Endothelial cell (in vitro differentiated cells): Measurements from ENCODE around the gene LAMA4. TPM values are rescaled to one million over a fixed set of nuclear protein-coding genes. Genes with fewer than 3 reads are reported as not detected.

Experiments used
- DNase-seq: peaks from one replicate; pipeline ENCODE4 v3.0.0; 2021; ENCODE audit warnings: low spot score
- H3K27ac Mint-ChIP-seq: one replicate; pipeline ENCODE4 v1.8.0; 2021; ENCODE audit warnings: mixed read lengths, inconsistent platforms; ENCODE audit not compliant: unreplicated experiment
- H3K27me3 Mint-ChIP-seq: one replicate; pipeline ENCODE4 v1.8.0; 2021; ENCODE audit warnings: mild to moderate bottlenecking, moderate library complexity, mixed read lengths, inconsistent platforms; ENCODE audit not compliant: unreplicated experiment
- H3K36me3 Mint-ChIP-seq: one replicate; pipeline ENCODE4 v1.8.0; 2021; ENCODE audit warnings: mild to moderate bottlenecking, low read depth, mixed read lengths, inconsistent platforms; ENCODE audit not compliant: unreplicated experiment
- H3K4me1 Mint-ChIP-seq: one replicate; pipeline ENCODE4 v1.8.0; 2021; ENCODE audit warnings: mild to moderate bottlenecking, mixed read lengths, inconsistent platforms; ENCODE audit not compliant: unreplicated experiment
- H3K4me3 Mint-ChIP-seq: one replicate; pipeline ENCODE4 v1.8.0; 2021; ENCODE audit warnings: mild to moderate bottlenecking, mixed read lengths, inconsistent platforms; ENCODE audit not compliant: unreplicated experiment
- H3K9me3 Mint-ChIP-seq: one replicate; pipeline ENCODE4 v1.8.0; 2021; ENCODE audit warnings: mixed read lengths, inconsistent platforms; ENCODE audit not compliant: unreplicated experiment
- CTCF ChIP-seq: fragments of 200-600 bp; sonication (generic); IDR thresholded peaks from one replicate; pipeline ENCODE4 v1.5.0; 2021; ENCODE audit warnings: antibody characterized with exemption; ENCODE audit not compliant: unreplicated experiment
- total RNA-seq: library from RNA; stranded (reverse); fragmentation: NEBNext Ultra II Directional; extraction: Animal tissue kit (Norgen Biotek cat#: 25700); gene quantifications from one replicate; pipeline ENCODE4 v1.2.1, GENCODE V29; 2021; ENCODE audit not compliant: unreplicated experiment

Gene LAMA4
- total RNA-seq, 1 donor from 2014 or later = 23.9 TPM

- Mint-ChIP-seq H3K27ac (no peak overlapping the region), H3K27me3 (peaks cover 3% of the 10 kb centered on the region), H3K36me3 (no peaks in the 10 kb centered on the region), H3K4me1 (peaks cover 6% of the 10 kb centered on the region), H3K9me3 (no peaks in the 10 kb centered on the region), H3K4me3 (no peak overlapping the region)
- no peak for TF ChIP-seq CTCF
- DNase-seq = no peak
Observed at GRCh38 chr6:112298021-112298745, 43.8 kb upstream of the LAMA4 start.

GRCh38 chr6:112296694-112297093 is 42.3 kb upstream of the LAMA4 start:
- peaks cover 3% of the 10 kb centered on the region for H3K27me3 Mint-ChIP-seq
- no peak overlapping the region for H3K27ac Mint-ChIP-seq
- no peaks in the 10 kb centered on the region for H3K36me3 Mint-ChIP-seq
- H3K4me1 Mint-ChIP-seq = peaks cover 6% of the 10 kb centered on the region
- H3K9me3 Mint-ChIP-seq = no peaks in the 10 kb centered on the region
- TF ChIP-seq CTCF = no peak
- H3K4me3 Mint-ChIP-seq = no peak overlapping the region
- DNase-seq = no peak

GRCh38 chr6:112296122-112296521 is 41.8 kb upstream of the LAMA4 start:
- Mint-ChIP-seq H3K27me3 (peaks cover 3% of the 10 kb centered on the region), H3K36me3 (no peaks in the 10 kb centered on the region), H3K4me1 (peaks cover 6% of the 10 kb centered on the region), H3K9me3 (no peaks in the 10 kb centered on the region), H3K4me3 (no peak overlapping the region), H3K27ac (no peak overlapping the region)
- TF ChIP-seq CTCF = no peak
- peak; percentile 39 for DNase-seq

GRCh38 chr6:112291161-112291762 is 36.9 kb upstream of the LAMA4 start:
- H3K36me3 Mint-ChIP-seq = no peaks in the 10 kb centered on the region
- H3K27me3 Mint-ChIP-seq = no peaks in the 10 kb centered on the region
- no peaks in the 10 kb centered on the region for H3K9me3 Mint-ChIP-seq
- H3K4me3 Mint-ChIP-seq = no peak overlapping the region
- no peaks in the 10 kb centered on the region for H3K4me1 Mint-ChIP-seq
- TF ChIP-seq CTCF = no peak
- H3K27ac Mint-ChIP-seq = no peak overlapping the region
- no peak for DNase-seq

DNA sequence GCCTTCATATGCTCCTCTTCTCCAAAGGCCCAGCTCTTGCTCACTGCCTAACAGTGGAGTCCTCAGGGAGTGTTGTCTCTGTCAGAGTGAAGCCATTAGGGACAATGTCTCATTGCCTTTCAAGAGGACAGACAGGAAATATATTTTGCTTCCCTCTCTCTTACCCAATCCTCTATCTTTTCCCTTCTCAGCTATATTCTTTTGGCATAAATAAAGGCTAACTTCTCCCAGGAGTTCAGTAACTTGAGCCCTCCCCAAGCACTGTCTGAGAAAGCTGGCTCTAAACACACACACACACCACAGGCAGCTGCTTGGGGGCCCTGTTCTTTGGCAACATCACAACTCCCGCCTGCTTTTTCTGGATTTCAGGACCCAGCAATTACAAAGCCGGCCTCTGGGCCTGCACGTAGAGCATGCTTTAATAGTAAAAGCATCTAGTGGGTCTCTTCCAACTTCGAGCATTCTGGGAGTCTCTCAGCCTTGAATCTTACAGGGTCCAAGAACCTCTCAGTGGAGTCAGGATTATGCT is 34.7 kb upstream of the LAMA4 start:
- no peak for DNase-seq
- Mint-ChIP-seq H3K36me3 (no peaks in the 10 kb centered on the region), H3K4me3 (no peak overlapping the region), H3K27ac (no peak overlapping the region), H3K9me3 (no peaks in the 10 kb centered on the region), H3K27me3 (no peaks in the 10 kb centered on the region), H3K4me1 (no peaks in the 10 kb centered on the region)
- TF ChIP-seq CTCF = no peak
